GM12878 (cell line): ENCODE results near the gene CSAD.

Source experiments
- POLR2A ChIP-seq: IDR thresholded peaks from 2 replicates; pipeline ENCODE4 v1.6.1; 2011; ENCODE audit warnings: low read depth, mild to moderate bottlenecking, low read length
- POLR2AphosphoS5 ChIP-seq: IDR thresholded peaks from 2 replicates; pipeline ENCODE4 v1.6.1; 2011; ENCODE audit warnings: mild to moderate bottlenecking, low read length, inconsistent platforms
- TF ChIP-seq, protein P1 (sequence below), 3 experiments: IDR thresholded peaks in 2 of 3; conservative IDR thresholded peaks in 1 of 3; 2 replicates each; pipeline ENCODE4 v1.5.1; 2011; ENCODE audit warnings: low read depth in 3 of 3, low read length in 3 of 3, mild to moderate bottlenecking in 3 of 3, control low read depth in 2 of 3, moderate library complexity in 2 of 3, inconsistent platforms in 1 of 3, mixed read lengths in 1 of 3; ENCODE audit not compliant: control insufficient read depth in 2 of 3, insufficient read depth in 1 of 3; ENCODE audit errors: extremely low read depth in 1 of 3
- TF ChIP-seq, protein P2 (sequence below): fragments of 450-650 bp; IDR thresholded peaks from 2 replicates; pipeline ENCODE4 v1.6.1; 2017; ENCODE audit warnings: borderline replicate concordance

DNA sequence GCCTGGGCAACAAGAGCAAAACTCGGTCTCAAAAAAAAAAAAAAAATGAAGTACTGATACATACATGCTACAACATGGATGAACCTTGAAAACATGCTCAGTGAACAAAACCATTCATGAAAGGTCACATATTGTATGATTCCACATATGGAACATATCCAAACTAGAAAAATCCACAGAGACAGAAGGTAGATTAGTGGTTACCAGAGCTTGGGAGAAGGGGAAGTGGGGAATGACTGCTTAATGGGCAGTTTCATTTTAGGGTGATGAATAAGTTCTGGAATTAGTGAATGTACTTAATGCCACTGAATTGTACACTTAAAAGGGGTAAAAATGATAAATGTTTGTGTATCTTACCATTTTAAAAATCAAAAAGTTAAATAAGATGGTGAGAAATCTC is 23.6 kb upstream of the CSAD start:
- TF ChIP-seq POLR2A: no peak
- TF ChIP-seq, protein P1, sequence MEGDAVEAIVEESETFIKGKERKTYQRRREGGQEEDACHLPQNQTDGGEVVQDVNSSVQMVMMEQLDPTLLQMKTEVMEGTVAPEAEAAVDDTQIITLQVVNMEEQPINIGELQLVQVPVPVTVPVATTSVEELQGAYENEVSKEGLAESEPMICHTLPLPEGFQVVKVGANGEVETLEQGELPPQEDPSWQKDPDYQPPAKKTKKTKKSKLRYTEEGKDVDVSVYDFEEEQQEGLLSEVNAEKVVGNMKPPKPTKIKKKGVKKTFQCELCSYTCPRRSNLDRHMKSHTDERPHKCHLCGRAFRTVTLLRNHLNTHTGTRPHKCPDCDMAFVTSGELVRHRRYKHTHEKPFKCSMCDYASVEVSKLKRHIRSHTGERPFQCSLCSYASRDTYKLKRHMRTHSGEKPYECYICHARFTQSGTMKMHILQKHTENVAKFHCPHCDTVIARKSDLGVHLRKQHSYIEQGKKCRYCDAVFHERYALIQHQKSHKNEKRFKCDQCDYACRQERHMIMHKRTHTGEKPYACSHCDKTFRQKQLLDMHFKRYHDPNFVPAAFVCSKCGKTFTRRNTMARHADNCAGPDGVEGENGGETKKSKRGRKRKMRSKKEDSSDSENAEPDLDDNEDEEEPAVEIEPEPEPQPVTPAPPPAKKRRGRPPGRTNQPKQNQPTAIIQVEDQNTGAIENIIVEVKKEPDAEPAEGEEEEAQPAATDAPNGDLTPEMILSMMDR (IDR thresholded peaks at IDR 0.05 in 2 of 3, conservative IDR thresholded peaks at IDR 0.05 in 1 of 3; ENCODE audit: control insufficient read depth in 2 of 3, extremely low read depth in 1 of 3, insufficient read depth in 1 of 3, low read depth in 3 of 3, low read length in 3 of 3): no peak
- TF ChIP-seq, protein P2, sequence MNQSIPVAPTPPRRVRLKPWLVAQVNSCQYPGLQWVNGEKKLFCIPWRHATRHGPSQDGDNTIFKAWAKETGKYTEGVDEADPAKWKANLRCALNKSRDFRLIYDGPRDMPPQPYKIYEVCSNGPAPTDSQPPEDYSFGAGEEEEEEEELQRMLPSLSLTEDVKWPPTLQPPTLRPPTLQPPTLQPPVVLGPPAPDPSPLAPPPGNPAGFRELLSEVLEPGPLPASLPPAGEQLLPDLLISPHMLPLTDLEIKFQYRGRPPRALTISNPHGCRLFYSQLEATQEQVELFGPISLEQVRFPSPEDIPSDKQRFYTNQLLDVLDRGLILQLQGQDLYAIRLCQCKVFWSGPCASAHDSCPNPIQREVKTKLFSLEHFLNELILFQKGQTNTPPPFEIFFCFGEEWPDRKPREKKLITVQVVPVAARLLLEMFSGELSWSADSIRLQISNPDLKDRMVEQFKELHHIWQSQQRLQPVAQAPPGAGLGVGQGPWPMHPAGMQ: no peak
- no peak for TF ChIP-seq POLR2AphosphoS5
